GM10847 (cell line): ENCODE measurements around the gene MORF4L1.

Experiments used
- POLR2A ChIP-seq: IDR thresholded peaks from 2 replicates; pipeline ENCODE4 v1.6.1; 2011; ENCODE audit not compliant: insufficient read length; ENCODE audit errors: extremely low read depth

MORF4L1 gene

DNA sequence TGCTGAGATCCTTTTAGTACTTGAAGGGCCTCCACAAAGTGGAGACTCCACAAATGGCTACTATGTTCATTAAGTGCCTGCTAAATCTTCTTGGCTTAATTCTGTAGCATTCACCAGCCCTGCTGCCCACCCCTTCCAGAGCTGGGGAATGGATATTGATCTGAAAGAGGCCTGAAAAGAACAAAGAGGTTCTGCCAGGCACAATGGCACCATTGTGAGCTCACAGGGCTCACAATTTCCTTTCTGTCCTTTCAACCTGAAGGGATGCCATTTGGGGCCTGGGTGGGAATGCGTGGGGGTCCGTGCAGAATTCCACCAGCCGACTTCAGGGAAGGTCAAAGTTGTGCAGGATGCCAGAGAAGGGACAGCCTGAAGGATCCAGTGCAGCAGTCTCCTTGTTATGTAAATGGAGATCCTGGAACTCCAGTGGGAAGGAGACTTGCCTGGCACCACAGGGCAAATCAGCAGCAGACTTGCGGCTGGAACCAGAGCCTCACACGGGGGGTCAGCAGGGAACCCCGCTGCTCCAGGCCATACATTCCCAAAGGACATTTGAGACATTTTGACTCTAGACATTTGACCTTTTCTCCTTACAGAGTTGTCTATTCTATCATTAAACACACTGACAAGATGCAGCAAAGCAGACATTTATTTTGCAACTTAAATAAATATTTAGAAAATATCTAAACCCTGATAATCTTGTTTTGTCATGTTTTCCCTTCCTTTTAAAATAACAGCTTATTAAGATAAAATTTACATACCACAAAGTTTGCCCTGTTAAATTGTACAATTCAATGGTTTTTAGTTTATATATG lies 21.5 kb upstream of the MORF4L1 start:
- TF ChIP-seq POLR2A: no peak

DNA sequence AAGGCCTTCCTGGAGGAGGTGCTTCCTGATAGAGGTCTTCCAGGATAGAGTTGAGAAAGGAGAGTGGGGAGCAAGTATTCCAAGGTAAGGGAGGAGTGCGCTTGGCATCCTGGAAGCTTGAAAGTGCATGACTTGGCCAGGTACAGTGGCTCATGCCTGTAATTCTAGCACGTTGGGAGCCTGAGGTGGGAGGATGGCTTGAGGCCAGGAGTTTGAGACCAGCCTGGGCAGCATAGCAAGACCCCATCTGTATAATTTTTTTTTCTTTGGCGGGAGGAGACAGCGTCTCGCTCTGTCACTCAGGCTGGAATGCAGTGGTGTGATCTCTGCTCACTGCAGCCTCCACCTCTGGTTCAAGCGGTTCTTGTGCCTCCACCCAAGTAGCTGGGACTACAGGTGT lies 19.2 kb upstream of the MORF4L1 start:
- no peak for TF ChIP-seq POLR2A

DNA sequence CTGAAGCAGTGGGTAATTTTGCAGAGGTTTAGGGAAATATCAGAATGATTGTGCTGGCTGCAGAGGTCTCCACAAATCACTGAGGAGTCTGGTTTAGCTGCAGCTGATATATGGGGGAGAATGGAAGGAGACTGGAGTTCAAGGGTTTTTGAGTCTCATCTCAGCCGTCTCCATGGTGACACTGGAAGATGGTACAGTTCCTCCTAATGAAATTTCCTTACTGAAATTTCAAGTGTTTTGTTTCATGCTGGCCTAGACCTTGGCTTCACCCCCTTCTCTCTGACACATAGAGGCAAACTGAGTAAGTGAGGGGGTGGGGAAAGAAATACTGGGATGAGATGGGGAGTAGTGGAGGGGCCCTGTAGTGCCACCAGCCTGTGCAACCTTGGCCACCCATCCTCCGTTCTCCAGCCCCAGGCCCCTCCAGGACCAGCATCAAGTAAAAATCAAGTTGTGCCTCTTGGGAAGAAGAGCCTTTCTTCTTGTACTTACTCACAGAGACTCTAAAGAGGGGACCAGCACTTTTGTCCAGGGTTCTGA lies 17.8 kb upstream of the MORF4L1 start:
- TF ChIP-seq POLR2A: no peak

DNA sequence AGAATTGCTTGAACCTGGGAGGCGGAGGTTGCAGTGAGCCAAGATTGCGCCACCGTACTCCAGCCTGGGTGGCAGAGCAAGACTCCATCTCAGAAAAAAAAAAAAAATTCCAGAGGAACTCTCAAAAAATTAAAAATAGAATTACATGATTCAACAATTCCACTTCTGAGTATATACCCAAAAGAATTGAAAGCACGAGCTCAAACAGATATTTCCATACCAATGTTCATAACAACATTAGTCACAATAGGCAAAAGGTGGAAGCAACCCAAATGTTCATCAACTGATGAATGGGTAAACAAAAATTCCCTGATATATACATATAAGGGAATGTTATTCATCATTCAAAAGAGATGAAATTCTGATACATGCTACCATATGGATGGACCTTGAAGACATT lies 16.9 kb upstream of the MORF4L1 start:
- no peak for TF ChIP-seq POLR2A

DNA sequence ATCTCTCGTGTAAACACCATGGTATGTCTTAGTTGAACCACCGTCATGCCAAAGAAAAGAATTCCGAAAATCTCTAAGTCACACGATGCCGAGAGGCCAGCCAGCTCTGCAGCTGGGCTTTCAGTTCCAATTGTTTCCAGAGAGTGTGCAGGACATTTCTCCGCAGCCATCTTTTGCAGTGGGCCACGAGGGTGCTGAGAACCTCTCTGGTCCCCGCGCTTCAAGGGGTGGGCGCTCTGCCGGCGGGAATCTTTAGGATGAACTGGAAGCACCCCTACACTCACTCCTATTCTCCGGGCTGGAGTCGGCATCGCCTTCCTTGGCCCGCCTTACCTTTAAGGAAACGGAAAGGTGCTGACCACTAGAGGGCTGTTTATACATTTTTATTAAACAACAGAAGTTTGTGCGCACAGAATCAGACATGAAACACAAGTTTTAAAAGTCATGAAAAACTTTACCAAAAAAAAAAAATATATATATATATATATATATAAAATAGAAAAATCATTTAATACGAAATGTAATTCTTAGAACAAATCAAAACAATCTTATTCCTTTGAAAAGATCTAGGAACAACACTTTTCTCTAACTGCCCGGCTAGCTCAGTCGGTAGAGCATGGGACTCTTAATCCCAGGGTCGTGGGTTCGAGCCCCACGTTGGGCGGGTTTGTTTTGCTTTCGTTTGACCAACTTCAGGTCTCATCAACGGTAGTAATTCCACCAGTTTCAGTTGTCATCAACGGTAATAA lies 12.5 kb upstream of the MORF4L1 start:
- no peak for TF ChIP-seq POLR2A

GRCh38 chr15:78866803-78867202 lies 5.9 kb upstream of the MORF4L1 start:
- TF ChIP-seq POLR2A: no peak

GRCh38 chr15:78868366-78868765 lies 4.3 kb upstream of the MORF4L1 start:
- no peak for TF ChIP-seq POLR2A

- peak; percentile 45 for TF ChIP-seq POLR2A
These were observed 492 bp downstream of the MORF4L1 start for GRCh38 chr15:78872972-78873792.

DNA sequence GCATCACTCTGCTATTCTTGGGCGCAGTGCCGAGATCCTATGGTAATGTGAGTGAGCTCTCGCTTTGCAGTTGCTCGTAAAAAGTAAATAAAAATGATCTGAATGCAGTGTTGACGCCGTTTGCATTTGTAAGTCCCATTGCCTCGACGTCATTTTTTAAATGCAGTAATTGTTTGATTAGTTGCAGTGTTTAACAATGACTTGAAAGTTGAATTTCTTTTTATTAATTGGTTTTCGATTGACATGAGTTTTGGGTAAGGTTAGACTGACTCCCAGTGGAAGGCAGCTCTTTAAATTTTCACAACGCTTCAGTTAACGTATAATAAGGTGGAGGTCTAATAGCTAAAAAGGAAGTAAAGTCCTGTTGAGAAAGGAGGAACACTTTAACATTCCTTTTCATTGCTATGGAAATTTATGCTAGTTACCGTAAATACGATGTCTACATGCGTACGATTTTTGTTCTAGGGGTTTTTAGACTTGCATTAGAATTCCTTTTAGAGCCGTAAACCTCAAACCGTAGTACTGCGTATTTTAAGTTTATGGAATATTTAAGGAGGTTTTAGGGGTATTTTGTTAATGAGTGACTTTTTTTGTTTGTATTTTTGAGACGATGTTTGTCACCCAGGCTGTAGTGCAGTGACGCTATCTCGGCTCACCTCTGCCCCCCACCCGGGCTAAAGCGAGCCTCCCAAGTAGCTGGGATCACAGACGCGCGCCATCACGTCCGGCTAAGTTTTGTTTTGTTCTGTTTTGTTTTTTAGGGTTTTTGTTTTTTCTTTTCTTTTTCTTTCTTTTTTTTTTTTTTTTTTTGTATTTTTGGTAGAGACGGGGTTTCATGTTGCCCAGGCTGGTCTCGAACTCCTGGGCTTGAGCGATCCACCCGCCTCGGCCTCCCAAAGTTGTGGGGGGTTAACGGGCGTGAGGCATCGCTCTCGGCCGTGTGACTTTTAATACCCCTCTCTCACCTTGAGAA lies 1.4 kb downstream of the MORF4L1 start:
- TF ChIP-seq POLR2A: no peak

DNA sequence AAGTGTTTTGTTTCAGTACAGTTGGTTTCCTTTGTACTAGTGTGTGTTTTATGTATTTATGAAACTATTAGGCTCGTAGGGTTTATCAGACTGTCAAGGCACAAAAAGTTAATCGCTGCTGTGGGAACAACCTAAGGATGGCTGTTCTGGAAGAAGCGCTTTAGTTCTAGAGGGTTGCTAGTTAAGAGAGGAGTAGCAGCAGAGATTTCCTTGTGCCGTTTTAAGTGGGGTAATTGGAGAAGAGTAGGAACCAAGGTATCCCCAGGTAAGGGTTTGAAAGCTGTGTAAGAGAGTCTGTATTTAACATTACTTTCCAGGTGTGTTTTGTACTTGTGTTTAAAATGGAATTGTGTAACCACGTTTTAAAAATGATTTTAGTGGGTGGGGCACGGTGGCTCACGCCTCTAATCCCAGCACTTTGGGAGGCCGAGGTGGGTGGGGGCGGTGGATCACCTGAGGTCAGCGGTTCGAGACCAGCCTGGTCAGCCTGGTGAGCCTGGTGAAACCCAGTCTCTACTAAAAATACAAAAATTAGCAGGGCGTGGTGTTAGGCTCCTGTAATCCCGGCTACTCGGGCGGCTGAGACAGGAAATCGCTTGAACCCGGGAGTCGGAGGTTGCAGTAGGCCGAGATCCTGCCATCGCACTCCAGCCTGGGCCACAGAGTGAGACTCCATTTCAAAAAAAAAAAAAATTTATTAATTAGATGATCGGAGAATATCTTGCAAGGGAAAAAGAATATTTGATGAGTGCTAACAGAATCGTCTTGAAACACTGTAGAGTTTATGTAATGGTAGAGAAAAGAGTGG lies 2.6 kb downstream of the MORF4L1 start:
- no peak for TF ChIP-seq POLR2A

GRCh38 chr15:78878356-78878755 lies 5.7 kb downstream of the MORF4L1 start:
- no peak for TF ChIP-seq POLR2A

DNA sequence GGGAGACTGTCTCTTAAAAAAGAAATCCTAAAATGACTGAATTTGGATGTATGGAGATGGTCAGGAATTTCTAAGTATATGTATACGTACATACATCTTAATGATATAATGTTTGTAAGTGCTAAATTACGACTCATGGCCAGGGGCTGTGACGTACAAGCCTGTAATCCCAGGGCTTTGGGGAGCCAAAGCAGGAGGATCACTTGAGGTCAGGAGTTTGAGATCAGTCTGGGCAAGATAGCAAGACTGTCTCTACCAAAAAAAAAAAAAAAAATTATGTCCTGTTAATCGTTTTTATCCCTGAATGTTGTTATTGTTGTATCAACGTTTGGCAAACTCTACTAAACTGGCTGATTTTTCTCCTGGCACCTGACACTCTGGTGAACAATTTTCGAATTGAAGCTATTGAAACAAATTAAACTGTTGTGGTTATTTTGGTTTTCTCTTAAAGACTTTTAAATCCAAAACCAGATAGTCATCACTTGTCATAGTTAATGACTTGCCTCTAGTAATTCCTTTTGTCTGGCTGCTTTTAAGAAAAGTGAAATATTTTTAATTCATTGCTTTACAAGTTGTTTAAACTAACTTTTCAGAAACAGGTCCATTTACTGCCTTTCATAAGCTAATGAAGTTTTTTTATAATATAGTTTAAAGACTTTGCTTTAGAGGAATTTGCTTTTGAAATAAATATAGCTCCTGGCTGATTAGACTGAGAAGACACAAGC lies 7.0 kb downstream of the MORF4L1 start:
- no peak for TF ChIP-seq POLR2A

DNA sequence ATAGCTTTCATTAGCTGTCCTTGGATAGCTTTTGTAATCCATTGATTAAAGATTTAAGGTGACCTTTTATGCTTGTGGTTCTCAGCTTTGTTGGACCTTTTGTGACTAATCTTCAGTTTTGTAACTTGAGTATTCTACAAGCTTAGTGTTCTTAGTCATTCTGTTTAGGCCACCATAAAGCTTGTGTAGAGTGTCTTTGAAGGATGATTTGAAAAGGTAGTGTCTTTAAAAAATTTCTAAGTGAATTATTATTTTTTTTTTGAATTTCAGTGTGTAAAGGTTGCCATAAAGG lies 7.5 kb downstream of the MORF4L1 start:
- no peak for TF ChIP-seq POLR2A
